ENCODE data around the gene CCR2. TPM values are rescaled to one million over a fixed set of nuclear protein-coding genes. Genes with fewer than 3 reads are reported as not detected.

Gene CCR2
- total RNA-seq, 1 donor: not detected

DNA sequence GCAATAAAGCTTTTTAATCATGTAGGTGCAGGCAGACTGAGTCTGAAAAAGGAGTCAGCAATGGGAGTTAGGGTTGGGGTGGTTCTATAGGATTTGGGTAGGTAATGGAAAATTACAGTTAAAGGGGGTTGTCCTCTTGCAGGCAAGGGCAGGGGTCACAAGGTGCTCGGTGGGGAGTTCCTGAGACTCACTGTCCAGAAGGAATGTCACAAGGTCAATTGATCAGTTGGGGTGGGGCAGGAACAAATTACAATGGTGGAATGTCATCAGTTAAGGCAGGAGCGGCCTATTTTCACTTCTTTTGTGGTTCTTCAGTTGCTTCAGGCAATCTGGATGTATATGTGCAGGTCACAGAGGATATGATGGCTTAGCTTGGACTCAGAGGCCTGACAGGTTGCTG lies 39.1 kb downstream of the CCR2 start:
- Histone ChIP-seq H3K4me3 (ENCODE audit: insufficient read depth, low read length) (no peak overlapping the region), H4K20me1 (ENCODE audit: insufficient read depth, low read length) (no peaks in the 10 kb centered on the region), H3K79me2 (ENCODE audit: insufficient read depth, low read length) (no peaks in the 10 kb centered on the region), H3K27me3 (ENCODE audit: insufficient read depth, low read length) (peaks cover 8% of the 10 kb centered on the region), H3K4me1 (ENCODE audit: insufficient read depth, low read length) (peaks cover 10% of the 10 kb centered on the region), H2AFZ (ENCODE audit: low read length) (no peak overlapping the region), H3K9me3 (ENCODE audit: low read depth, low read length) (no peaks in the 10 kb centered on the region), H3K36me3 (ENCODE audit: insufficient read depth, low read length) (no peaks in the 10 kb centered on the region), H3K4me2 (ENCODE audit: insufficient read depth, low read length) (no peak overlapping the region), H3K27ac (ENCODE audit: low read depth, low read length) (no peak overlapping the region)
- TF ChIP-seq, protein P1, sequence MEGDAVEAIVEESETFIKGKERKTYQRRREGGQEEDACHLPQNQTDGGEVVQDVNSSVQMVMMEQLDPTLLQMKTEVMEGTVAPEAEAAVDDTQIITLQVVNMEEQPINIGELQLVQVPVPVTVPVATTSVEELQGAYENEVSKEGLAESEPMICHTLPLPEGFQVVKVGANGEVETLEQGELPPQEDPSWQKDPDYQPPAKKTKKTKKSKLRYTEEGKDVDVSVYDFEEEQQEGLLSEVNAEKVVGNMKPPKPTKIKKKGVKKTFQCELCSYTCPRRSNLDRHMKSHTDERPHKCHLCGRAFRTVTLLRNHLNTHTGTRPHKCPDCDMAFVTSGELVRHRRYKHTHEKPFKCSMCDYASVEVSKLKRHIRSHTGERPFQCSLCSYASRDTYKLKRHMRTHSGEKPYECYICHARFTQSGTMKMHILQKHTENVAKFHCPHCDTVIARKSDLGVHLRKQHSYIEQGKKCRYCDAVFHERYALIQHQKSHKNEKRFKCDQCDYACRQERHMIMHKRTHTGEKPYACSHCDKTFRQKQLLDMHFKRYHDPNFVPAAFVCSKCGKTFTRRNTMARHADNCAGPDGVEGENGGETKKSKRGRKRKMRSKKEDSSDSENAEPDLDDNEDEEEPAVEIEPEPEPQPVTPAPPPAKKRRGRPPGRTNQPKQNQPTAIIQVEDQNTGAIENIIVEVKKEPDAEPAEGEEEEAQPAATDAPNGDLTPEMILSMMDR (IDR thresholded peaks at IDR 0.05; ENCODE audit: extremely low read depth, low read depth, low read length): no peak
- no peak for DNase-seq (ENCODE audit: insufficient read length, low spot score, missing footprints)

DNA sequence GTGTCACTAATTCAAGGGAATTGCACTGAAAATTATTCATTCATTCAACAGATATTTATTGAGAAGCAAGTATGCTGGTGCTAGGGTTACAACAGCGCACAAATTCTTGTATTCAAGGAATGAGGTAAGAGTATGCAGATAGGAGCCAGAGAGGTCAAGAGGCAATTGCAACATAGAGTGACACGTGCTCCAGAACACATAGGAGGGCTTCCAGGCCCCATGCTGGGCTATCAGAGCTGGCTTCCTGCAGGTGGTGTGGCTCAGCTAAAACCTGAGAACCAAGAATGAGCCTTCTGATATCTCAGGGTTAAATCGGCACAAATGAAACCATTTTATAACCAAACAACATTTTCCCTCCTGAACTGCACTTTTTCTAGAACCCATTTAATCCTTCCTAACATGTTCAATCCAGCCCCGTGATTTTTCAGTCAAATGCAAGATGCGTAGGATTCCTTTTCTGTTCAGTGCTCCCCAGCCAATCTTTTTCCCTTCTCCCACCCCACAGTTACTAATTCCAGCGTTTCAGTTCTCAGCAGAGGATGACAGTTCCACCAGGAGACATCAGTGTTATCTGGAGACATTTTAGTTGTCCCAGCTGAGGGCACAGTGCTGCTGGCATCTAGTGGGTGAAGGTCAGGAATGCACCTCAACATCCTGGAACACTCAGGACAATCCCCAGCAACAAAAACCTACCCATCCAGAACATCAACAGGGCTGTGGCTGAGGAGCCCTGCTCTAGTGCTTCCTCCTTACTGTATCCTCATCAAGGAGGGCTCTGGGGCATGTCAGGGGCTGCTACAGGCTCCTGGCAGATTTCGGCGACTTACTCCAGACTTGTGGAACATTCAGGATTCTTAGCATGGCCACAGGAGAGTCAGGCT lies 39.9 kb downstream of the CCR2 start:
- Histone ChIP-seq H4K20me1 (ENCODE audit: insufficient read depth, low read length) (no peaks in the 10 kb centered on the region), H3K36me3 (ENCODE audit: insufficient read depth, low read length) (no peaks in the 10 kb centered on the region), H2AFZ (ENCODE audit: low read length) (no peak overlapping the region), H3K27me3 (ENCODE audit: insufficient read depth, low read length) (peaks cover 8% of the 10 kb centered on the region), H3K9me3 (ENCODE audit: low read depth, low read length) (no peaks in the 10 kb centered on the region), H3K4me3 (ENCODE audit: insufficient read depth, low read length) (no peak overlapping the region), H3K27ac (ENCODE audit: low read depth, low read length) (no peak overlapping the region), H3K4me1 (ENCODE audit: insufficient read depth, low read length) (peaks cover 10% of the 10 kb centered on the region), H3K79me2 (ENCODE audit: insufficient read depth, low read length) (no peaks in the 10 kb centered on the region), H3K4me2 (ENCODE audit: insufficient read depth, low read length) (no peak overlapping the region)
- TF ChIP-seq, protein P1 (IDR thresholded peaks at IDR 0.05; ENCODE audit: extremely low read depth, low read depth, low read length): no peak
- DNase-seq (ENCODE audit: insufficient read length, low spot score, missing footprints): no peak

DNA sequence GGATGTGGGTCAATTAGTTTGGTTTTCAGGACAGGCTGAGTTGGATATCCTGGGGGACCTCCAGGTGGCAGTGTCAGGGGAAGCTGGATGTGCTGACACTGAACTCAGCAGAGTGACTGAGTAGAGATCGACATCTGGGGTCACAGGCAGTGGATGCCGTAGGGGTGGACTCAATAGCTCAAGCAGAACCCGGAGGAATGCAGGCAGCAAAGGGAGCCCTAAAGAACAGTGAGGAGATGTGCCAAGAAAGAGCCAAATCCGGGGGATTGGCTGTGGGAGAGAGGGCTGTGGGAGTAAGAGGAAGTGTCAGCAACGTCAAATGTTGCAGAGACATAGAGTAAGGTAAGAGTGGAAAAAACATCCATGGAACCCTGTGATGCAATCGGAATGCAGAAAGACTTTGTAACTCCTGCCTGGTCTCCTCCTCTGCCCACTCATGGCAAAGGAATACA lies 41.3 kb downstream of the CCR2 start:
- peaks cover 2% of the 10 kb centered on the region for H3K27me3 ChIP-seq (ENCODE audit: insufficient read depth, low read length)
- peak overlapping the region; percentile 10 for H2AFZ ChIP-seq (ENCODE audit: low read length)
- peaks cover 21% of the 10 kb centered on the region for H3K4me1 ChIP-seq (ENCODE audit: insufficient read depth, low read length)
- H3K79me2 ChIP-seq (ENCODE audit: insufficient read depth, low read length): no peaks in the 10 kb centered on the region
- H4K20me1 ChIP-seq (ENCODE audit: insufficient read depth, low read length): no peaks in the 10 kb centered on the region
- H3K4me2 ChIP-seq (ENCODE audit: insufficient read depth, low read length): no peak overlapping the region
- H3K36me3 ChIP-seq (ENCODE audit: insufficient read depth, low read length): no peaks in the 10 kb centered on the region
- DNase-seq (ENCODE audit: insufficient read length, low spot score, missing footprints): no peak
- H3K9me3 ChIP-seq (ENCODE audit: low read depth, low read length): no peaks in the 10 kb centered on the region
- no peak overlapping the region for H3K27ac ChIP-seq (ENCODE audit: low read depth, low read length)
- TF ChIP-seq, protein P1 (IDR thresholded peaks at IDR 0.05; ENCODE audit: extremely low read depth, low read depth, low read length): no peak
- no peak overlapping the region for H3K4me3 ChIP-seq (ENCODE audit: insufficient read depth, low read length)

DNA sequence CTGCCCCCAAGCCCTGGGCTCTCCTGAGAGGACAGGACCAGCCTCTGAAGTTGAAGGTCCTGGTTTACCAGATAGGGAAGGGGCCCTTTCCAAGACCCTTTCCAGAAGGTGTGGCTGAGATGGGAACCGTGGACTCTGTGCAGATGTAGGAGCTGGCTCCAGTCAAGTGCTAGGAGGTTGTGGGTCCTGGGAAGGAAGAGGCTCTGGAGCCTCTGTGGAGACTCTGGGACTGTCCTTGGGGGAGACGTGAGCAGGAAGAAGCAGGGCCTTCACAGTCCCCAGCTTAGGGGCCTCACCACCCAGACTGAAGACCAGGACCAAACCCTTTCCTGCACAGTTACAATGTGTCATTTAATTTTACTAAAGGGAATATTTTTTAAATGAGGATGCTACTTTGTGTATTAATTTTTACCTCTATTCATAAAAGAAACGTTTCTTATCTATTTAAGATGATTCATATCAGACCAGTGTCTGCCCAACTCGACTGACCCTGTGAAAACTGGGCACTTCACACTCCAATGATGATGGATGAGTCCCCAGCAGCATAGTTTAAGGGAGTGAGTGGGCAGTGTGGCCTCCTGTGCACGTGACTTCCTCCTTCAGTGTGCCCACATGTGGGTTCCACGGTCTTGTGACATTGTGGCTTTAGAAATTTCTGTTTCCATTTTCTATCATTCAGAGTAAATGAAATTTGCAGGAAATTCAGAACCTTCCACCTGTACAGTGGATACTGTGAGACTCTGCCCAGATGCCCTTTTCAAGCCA lies 42.0 kb downstream of the CCR2 start:
- H2AFZ ChIP-seq (ENCODE audit: low read length): no peak overlapping the region
- no peaks in the 10 kb centered on the region for H4K20me1 ChIP-seq (ENCODE audit: insufficient read depth, low read length)
- no peaks in the 10 kb centered on the region for H3K9me3 ChIP-seq (ENCODE audit: low read depth, low read length)
- no peak overlapping the region for H3K27ac ChIP-seq (ENCODE audit: low read depth, low read length)
- TF ChIP-seq, protein P1 (IDR thresholded peaks at IDR 0.05; ENCODE audit: extremely low read depth, low read depth, low read length): no peak
- H3K79me2 ChIP-seq (ENCODE audit: insufficient read depth, low read length): no peaks in the 10 kb centered on the region
- H3K36me3 ChIP-seq (ENCODE audit: insufficient read depth, low read length): no peaks in the 10 kb centered on the region
- H3K4me3 ChIP-seq (ENCODE audit: insufficient read depth, low read length): no peak overlapping the region
- peaks cover 2% of the 10 kb centered on the region for H3K27me3 ChIP-seq (ENCODE audit: insufficient read depth, low read length)
- DNase-seq (ENCODE audit: insufficient read length, low spot score, missing footprints): no peak
- no peak overlapping the region for H3K4me2 ChIP-seq (ENCODE audit: insufficient read depth, low read length)
- peaks cover 21% of the 10 kb centered on the region for H3K4me1 ChIP-seq (ENCODE audit: insufficient read depth, low read length)

Measured in osteoblast (primary cell).